WTC11 (cell line): Measurements from ENCODE around the gene TRIM29. TPM values are rescaled to one million over a fixed set of nuclear protein-coding genes. Genes with fewer than 3 reads are reported as not detected.

ENCODE experiments used
- ATAC-seq: fragments of 200-7000 bp; cut with Tn5 transposase; 2 replicates; pipeline ENCODE4 v1.10.0; 2021; ENCODE audit warnings: mild to moderate bottlenecking, moderate library complexity
- CTCF ChIA-PET: fragments of 300-600 bp; sonication (Branson Sonifier 250); formaldehyde crosslinking; loops from one replicate; lab custom pipeline; 2021; ENCODE audit warnings: antibody characterized with exemption; lab: Charles Lee
- POLR2A ChIA-PET: fragments of 350-600 bp; sonication (Branson Sonifier 250); formaldehyde crosslinking; loops from one replicate; lab custom pipeline; 2021; ENCODE audit warnings: antibody characterized with exemption; lab: Charles Lee
- DNase-seq: peaks from one replicate; pipeline ENCODE4 v3.0.0; 2021; ENCODE audit warnings: low spot score
- H3K27ac Mint-ChIP-seq: 2 replicates; pipeline ENCODE4 v1.8.0; 2021; ENCODE audit warnings: mixed read lengths
- H3K27me3 Mint-ChIP-seq: 2 replicates; pipeline ENCODE4 v1.8.0; 2021; ENCODE audit warnings: low read depth, mild to moderate bottlenecking, moderate library complexity, mixed read lengths
- H3K36me3 Mint-ChIP-seq: 2 replicates; pipeline ENCODE4 v1.8.0; 2021; ENCODE audit warnings: mixed read lengths
- H3K4me1 Mint-ChIP-seq: 2 replicates; pipeline ENCODE4 v1.8.0; 2022; ENCODE audit warnings: mixed read lengths
- H3K4me3 Mint-ChIP-seq: 2 replicates; pipeline ENCODE4 v1.8.0; 2021; ENCODE audit warnings: mild to moderate bottlenecking, moderate library complexity, mixed read lengths
- H3K9me3 Mint-ChIP-seq: 2 replicates; pipeline ENCODE4 v1.8.0; 2021; ENCODE audit warnings: mixed read lengths
- AFF4 ChIP-seq: sonication (generic); formaldehyde crosslinking; IDR thresholded peaks from 2 replicates; pipeline ENCODE4 v1.8.1; 2023; ENCODE audit warnings: mild to moderate bottlenecking, missing genetic modification reagents, borderline replicate concordance
- ATF1 ChIP-seq: sonication (generic); formaldehyde crosslinking; IDR thresholded peaks from 2 replicates; pipeline ENCODE4 v1.8.1; 2023; ENCODE audit warnings: mild to moderate bottlenecking, moderate library complexity, missing genetic modification reagents
- CTCF ChIP-seq: fragments of 200-600 bp; IDR thresholded peaks from 2 replicates; pipeline ENCODE4 v1.8.0; 2022; ENCODE audit warnings: antibody characterized with exemption
- E2F1 ChIP-seq: sonication (generic); formaldehyde crosslinking; IDR thresholded peaks from 2 replicates; pipeline ENCODE4 v1.8.0; 2022; ENCODE audit warnings: mild to moderate bottlenecking, missing genetic modification reagents
- GABPB1 ChIP-seq: sonication (generic); formaldehyde crosslinking; IDR thresholded peaks from 2 replicates; pipeline ENCODE4 v1.8.1; 2023; ENCODE audit warnings: mild to moderate bottlenecking, missing genetic modification reagents
- GRHL2 ChIP-seq: fragments of 250-450 bp; sonication (Bioruptor Pico); IDR thresholded peaks from 2 replicates; pipeline ENCODE4 v1.8.0; 2022; ENCODE audit warnings: mild to moderate bottlenecking, moderate library complexity; ENCODE audit not compliant: insufficient replicate concordance, severe bottlenecking
- NFE2L1 ChIP-seq: sonication (generic); formaldehyde crosslinking; IDR thresholded peaks from 2 replicates; pipeline ENCODE4 v1.8.1; 2023; ENCODE audit warnings: missing genetic modification reagents
- NR1H2 ChIP-seq: sonication (generic); formaldehyde crosslinking; IDR thresholded peaks from 2 replicates; pipeline ENCODE4 v1.9.0; 2021; ENCODE audit warnings: mild to moderate bottlenecking, moderate library complexity, missing genetic modification reagents
- STAT6 ChIP-seq: sonication (generic); formaldehyde crosslinking; conservative IDR thresholded peaks from 2 replicates; pipeline ENCODE4 v1.8.1; 2023; ENCODE audit warnings: mild to moderate bottlenecking, low read depth, missing genetic modification reagents, moderate library complexity
- USF1 ChIP-seq: sonication (generic); formaldehyde crosslinking; IDR thresholded peaks from 2 replicates; pipeline ENCODE4 v1.8.0; 2022; ENCODE audit warnings: mild to moderate bottlenecking, missing genetic modification reagents
- USF2 ChIP-seq: sonication (generic); formaldehyde crosslinking; IDR thresholded peaks from 2 replicates; pipeline ENCODE4 v1.8.1; 2023; ENCODE audit warnings: mild to moderate bottlenecking, missing genetic modification reagents, moderate library complexity
- ZMAT4 ChIP-seq: fragments of 250-450 bp; sonication (Bioruptor Pico); IDR thresholded peaks from 2 replicates; pipeline ENCODE4 v1.9.0; 2021; ENCODE audit warnings: mild to moderate bottlenecking
- ZNF281 ChIP-seq: sonication (generic); formaldehyde crosslinking; IDR thresholded peaks from 2 replicates; pipeline ENCODE4 v1.8.0; 2023; ENCODE audit warnings: mild to moderate bottlenecking, missing genetic modification reagents
- ZNF423 ChIP-seq: fragments of 250-450 bp; sonication (Bioruptor Pico); IDR thresholded peaks from 2 replicates; pipeline ENCODE4 v2.1.2; 2022; ENCODE audit warnings: mild to moderate bottlenecking, moderate library complexity
- total RNA-seq: library from RNA; stranded (reverse); gene quantifications from 3 replicates; pipeline ENCODE4 v1.2.3, GENCODE V29; 2021

The TRIM29 gene
- total RNA-seq, 1 experiment from 2014 or later: 0.11 TPM

GRCh38 chr11:120173807-120174206 is 35.9 kb upstream of the TRIM29 start:
- ChIA-PET POLR2A (no interaction called here), CTCF (interaction anchor here (1.3 kb wide), 1 partner anchor 55 kb away, joined by 7 read pairs; no protein-coding TSS in a partner anchor)
- TF ChIP-seq NFE2L1 (no peak), AFF4 (CRISPR knock-in tag) (no peak), USF2 (no peak), ZMAT4 (no peak), ZNF281 (no peak), E2F1 (CRISPR knock-in tag) (no peak), ATF1 (CRISPR knock-in tag) (no peak), CTCF (no peak), NR1H2 (CRISPR knock-in tag) (no peak), ZNF423 (CRISPR knock-in tag) (no peak), GABPB1 (no peak), USF1 (no peak), GRHL2 (no peak), STAT6 (CRISPR knock-in tag) (no peak)
- H3K4me1 Mint-ChIP-seq: 0 out of 2 replicates have a peak, but pooled peaks cover 6% of the 10 kb centered on the region
- DNase-seq (no peak), ATAC-seq (no peak)
- H3K27ac Mint-ChIP-seq: no peak overlapping the region
- H3K4me3 Mint-ChIP-seq: no peak overlapping the region
- no peaks in the 10 kb centered on the region for H3K9me3 Mint-ChIP-seq
- H3K36me3 Mint-ChIP-seq: no peaks in the 10 kb centered on the region
- H3K27me3 Mint-ChIP-seq: peaks cover 87% of the 10 kb centered on the region
